Spleen (tissue), 7 donors: ENCODE measurements around the gene CDH3.

Experiments
- POLR2A ChIP-seq, 3 donors: fragments of 450-650 bp; IDR thresholded peaks; one replicate each; pipeline ENCODE4 v1.5.1; 2017; ENCODE audit warnings: antibody characterized with exemption in 3 of 3, mild to moderate bottlenecking in 1 of 3
- POLR2AphosphoS5 ChIP-seq, 3 donors: sonication (generic); formaldehyde crosslinking; IDR thresholded peaks; one replicate each; pipeline ENCODE4 v1.5.1; 2017; ENCODE audit warnings: antibody characterized with exemption in 3 of 3
- TF ChIP-seq, protein P1 (sequence below), 11 experiments: fragments of 200-600 bp in 7 of 11; fragments of 450-650 bp in 4 of 11; sonication (generic) in 4 of 11; IDR thresholded peaks in 8 of 11; conservative IDR thresholded peaks in 3 of 11; 1 replicate in 7 of 11; 2 replicates in 4 of 11; pipeline versions ENCODE4 v1.4.0 to v1.8.0; 2016 to 2021; ENCODE audit warnings: antibody characterized with exemption in 11 of 11, inconsistent platforms in 4 of 11, mild to moderate bottlenecking in 1 of 11
- donor health status: DM: no; HTN: no; CAD: no; lungs with moderate emphysema.
- donor health status: DM: no; HTN: no; CAD: no.
- donor health status: DM: no; HTN: no; CAD: no.

DNA sequence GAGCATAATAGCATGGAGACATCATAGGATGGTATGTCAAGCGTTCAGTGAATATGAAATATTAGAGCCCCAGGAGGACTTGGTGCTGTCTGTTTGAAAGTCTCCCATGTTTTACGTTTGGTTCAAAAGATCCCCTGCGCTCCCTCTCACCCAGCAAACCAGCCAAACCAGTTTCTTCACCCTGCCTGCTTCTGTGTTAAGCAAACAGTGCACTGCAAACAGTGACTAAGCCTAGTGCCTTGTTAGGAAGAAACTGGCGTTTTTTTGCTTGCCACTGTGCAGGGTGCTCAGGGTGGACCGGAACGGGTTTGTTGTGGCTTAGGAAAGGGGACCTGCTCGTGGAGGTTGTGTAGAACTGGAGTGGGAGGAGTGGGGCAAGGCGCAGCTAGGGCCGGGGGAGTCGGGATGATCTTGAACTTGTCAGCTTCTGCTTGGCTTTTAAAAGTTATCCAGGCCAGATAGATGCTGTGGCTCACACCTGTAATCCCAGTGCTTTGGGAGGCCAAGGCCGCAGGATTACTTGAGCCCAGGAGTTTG lies 99.7 kb downstream of the CDH3 start:
- TF ChIP-seq, protein P1, sequence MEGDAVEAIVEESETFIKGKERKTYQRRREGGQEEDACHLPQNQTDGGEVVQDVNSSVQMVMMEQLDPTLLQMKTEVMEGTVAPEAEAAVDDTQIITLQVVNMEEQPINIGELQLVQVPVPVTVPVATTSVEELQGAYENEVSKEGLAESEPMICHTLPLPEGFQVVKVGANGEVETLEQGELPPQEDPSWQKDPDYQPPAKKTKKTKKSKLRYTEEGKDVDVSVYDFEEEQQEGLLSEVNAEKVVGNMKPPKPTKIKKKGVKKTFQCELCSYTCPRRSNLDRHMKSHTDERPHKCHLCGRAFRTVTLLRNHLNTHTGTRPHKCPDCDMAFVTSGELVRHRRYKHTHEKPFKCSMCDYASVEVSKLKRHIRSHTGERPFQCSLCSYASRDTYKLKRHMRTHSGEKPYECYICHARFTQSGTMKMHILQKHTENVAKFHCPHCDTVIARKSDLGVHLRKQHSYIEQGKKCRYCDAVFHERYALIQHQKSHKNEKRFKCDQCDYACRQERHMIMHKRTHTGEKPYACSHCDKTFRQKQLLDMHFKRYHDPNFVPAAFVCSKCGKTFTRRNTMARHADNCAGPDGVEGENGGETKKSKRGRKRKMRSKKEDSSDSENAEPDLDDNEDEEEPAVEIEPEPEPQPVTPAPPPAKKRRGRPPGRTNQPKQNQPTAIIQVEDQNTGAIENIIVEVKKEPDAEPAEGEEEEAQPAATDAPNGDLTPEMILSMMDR (IDR thresholded peaks at IDR 0.05 in 8 of 11, conservative IDR thresholded peaks at IDR 0.05 in 3 of 11) = no peak
- no peak for TF ChIP-seq POLR2A (IDR thresholded peaks at IDR 0.05)
- TF ChIP-seq POLR2AphosphoS5 (IDR thresholded peaks at IDR 0.05) = no peak
